HG02798 (cell line): ENCODE measurements around the gene EXOC4.
"Not testable (repeated sequence)": the region's sequence is repeated elsewhere in the genome, so short reads cannot be mapped to it uniquely, and the experiment has no call there.

Experiments used
- ATAC-seq: cut with Tn5 transposase; IDR thresholded peaks from one replicate; pipeline ENCODE4 v1.9.1; 2021; ENCODE audit warnings: mild to moderate bottlenecking; ENCODE audit not compliant: unreplicated experiment, poor library complexity

EXOC4 gene

DNA sequence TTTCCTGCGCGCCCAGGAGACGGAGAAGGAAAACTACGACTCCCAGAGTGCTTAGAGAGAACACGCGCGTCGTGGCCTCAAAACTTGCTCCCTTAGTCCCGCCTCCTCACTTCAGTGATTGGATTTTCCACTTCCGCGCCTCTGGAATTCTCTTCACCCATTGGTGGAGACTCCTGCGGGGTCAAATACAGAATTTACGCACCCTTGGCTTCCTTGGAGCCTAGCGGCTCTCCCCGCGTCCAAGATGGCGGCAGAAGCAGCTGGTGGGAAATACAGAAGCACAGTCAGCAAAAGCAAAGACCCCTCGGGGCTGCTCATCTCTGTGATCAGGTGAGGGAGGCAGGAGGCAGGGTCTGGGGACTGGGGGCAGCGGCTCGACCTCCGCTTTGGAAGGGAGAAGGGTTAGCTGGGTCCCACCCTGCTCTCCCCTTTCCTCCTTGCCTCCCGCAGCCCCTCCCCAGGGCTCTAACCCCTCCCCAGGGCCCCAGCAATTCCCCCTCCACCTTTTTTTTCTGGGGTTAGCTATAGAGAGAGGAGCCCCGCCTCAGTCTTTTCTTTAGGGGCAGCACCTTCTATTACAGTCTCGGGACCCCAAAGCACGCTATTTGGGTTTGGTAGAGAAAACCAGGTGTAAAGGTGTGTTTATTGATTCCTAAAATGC, at the start of gene EXOC4:
Gene EXOC4 (plus strand): TSS at position 221 of the 661 bp plus-strand sequence.
- ATAC-seq, result peak; percentile 99

GRCh38 chr7:133203490-133203889, 49.4 kb upstream of the EXOC4 start:
- no peak for ATAC-seq

DNA sequence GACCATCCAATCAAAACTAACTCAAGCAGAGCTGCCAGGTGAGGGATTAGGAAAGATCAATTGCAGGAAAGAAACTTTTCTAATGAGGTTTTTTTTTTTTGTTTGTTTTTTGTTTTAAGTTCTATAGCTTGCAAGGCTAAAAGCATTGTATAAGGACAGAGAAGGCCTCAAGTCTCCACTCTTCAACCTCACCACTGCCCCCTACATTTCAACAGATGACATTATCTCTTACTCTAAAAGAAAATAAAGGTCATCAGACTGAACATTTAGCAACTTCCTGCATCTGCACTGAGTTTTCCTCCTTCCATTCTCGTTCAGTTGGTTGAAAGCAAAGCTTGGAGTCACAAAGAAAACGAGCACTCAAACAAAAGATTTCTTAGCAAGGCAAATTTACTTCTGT, 45.2 kb upstream of the EXOC4 start:
- no peak for ATAC-seq

- not testable (repeated sequence) for ATAC-seq
These were observed 42.1 kb upstream of the EXOC4 start for GRCh38 chr7:133210817-133211216.

DNA sequence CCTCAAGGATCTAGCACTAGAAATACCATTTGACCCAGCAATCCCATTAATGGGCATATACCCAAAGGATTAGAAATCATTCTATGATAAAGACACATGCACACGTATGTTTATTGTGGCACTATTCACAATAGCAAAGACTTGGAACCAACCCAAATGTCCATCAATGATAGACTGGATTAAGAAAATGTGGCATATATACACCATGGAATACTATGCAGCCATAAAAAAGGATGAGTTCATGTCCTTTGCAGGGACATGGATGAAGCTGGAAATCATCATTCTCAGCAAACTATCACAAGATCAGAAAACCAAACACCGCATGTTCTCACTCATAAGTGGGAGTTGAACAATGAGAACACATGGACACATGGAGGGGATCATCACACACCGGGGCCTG, 39.1 kb upstream of the EXOC4 start:
- not testable (repeated sequence) for ATAC-seq

DNA sequence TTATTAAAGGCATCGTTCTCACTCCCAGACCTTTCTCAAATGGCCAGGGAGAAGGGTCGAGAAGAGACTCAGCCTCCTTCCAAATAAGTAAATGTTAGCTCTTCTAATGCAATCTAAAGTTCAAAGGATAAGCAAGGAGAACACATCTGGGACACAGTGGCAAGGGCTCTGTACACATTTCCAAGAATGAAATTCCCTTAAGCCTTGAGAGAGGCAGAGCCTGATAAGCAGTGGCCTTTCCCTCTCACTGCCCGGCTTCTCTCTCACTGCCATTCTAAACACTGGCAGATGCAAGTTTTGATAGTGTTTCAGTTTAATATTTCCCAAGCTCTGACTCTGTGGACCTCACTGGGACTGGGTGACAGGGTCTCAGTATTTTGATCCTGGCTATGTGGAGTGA, 35.1 kb upstream of the EXOC4 start:
- no peak for ATAC-seq

- no peak for ATAC-seq
These were observed 22.2 kb upstream of the EXOC4 start for GRCh38 chr7:133230591-133231194.

GRCh38 chr7:133233142-133233541, 19.7 kb upstream of the EXOC4 start:
- no peak for ATAC-seq

DNA sequence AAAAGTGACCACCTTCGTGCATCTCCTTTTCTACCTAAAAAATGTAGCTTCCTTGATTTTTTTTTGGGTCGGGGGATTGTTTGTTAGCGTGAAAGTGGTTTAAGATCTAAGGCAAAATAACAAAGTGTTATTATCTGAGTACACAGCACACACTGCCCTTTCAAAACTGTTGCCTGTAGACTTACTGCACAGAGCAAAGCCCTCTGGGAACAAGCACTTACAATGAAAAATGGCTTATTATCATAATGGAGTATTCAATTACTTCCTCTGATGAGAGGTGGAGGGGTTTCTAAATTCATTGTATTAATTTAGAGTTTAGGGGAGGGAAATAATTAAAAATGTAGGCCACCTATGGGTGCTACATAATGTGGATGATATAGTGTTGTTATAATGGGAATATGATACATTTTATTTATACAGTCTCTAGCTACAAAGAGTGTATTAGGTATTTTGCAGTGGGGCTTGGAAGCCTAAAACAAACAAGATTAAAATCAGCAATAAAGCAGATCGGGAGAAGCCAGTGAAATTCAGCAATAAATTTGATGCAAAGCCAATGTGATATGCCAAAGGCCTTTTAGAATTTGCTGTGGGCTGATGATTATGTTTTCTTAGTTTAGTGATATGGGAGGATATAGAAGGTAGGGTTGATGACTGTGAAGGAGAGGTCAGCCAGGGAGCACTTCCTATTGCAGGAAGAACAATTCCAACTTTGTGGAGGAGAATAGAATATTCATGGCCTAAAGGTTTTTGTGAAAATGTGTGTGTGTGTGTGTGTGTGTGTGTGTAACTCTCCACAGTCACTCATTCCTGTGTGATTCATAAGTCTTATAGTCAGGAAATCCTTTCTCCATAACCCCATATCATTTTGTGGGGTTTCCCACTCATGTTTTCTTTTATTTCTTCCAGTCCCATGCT, 17.7 kb upstream of the EXOC4 start:
- ATAC-seq, result no peak

DNA sequence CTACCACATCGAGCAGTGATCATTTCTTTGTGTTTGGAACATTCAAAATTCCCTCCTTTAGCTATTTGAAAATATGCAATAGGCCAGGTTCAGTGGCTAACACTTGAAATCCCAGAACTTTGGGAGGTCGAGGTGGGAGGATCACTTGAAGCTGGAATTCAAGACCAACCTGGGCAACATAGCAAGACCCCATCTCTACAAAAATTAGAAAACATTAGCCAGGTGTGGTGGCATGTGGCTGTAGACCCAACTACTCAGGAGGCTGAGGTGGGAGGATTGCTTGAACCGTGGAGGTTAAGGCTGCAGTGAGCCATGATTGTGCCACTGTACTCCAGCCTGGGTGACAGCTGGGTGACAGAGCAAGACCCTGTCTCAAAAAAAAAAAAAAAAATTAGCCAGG, 15.3 kb upstream of the EXOC4 start:
- no peak for ATAC-seq

DNA sequence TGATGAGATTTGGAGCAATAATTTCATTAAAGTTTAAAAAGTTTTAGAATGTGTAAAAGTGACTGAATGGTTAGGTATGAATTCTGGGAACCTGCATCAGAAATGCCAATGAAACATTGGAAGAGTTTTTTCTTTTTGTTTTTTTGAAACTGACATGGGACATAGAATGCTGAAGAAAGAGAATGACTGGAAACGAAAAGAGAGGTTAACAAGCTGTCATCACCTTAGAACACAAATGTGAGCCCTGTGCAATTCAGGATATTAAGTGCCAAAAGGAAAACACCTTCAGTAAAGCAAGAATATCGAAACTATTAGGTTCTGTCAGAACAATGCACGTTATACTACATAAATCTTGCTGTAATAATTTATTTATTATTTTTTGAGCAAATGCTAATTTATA, 12.6 kb upstream of the EXOC4 start:
- no peak for ATAC-seq

DNA sequence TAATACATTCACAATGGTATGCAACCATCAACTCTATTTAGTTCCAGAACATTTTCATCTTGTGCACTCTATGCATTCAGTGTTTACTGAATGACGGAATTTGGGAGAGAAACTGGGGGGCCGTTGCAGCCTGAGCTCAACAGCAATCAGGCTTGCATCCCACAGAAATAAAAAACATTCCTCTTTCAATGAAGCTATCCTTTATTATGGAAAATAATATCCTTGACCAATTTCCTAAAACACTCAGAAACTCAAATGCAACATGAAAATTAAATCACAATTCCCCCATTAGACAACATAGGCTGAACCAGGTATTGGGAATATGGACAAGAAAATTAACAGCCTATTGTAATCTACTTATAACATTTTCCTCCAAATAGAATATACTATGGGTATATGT, 6.3 kb upstream of the EXOC4 start:
- no peak for ATAC-seq

DNA sequence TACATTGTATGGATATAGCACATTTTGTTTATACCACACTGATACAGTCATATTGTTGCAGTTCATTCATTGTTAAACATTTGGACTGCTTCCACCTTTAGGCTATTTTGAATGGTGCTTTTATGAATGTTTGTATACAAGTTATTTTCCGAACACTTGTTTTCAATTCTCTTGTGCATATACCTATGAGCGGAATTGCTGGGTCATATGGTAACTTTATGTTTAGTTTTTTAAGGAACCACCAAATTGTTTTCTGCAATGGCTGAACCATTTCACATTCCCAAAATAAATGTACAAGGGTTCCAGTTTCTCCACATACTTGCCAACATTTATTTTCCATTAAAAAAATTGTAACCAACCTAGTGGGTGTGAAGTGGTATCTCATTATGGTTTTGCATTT, 4.0 kb upstream of the EXOC4 start:
- ATAC-seq, result no peak

DNA sequence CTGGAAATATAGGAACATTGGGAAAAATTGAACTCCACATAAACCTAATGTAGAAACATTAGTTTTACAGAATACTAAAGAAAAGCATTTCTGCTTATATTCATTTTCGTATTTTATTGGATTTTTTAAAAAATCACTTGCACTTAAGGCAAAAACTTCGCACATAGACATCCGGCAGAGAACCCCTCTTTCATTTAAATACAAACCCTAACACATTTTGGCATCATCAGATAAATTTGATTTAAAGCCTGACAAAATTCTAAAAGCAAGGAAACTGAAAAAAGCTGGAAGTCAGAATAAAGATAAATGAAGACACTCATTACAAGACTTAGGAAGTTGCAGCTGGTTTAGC, 396 bp upstream of the EXOC4 start:
- ATAC-seq, result no peak

DNA sequence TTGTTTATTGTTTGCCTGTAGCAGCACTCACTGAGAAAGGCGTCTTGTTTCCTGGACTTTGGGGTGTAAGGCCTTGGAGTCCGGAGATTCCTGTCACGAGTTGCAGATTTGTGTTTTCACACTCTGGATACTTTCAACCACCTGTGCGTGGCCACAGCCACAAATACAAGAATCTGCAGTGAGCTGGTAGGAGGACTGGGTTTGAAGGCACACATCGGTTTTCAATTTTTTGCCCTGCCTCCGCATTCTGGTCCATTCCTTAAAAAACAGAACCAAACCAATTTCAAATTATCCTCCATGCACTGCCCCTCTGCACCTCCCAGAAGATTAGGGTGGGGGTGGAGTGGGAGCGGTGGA, 619 bp downstream of the EXOC4 start:
- ATAC-seq, result no peak

- ATAC-seq, result no peak
These were observed 2.6 kb downstream of the EXOC4 start for GRCh38 chr7:133255486-133255885.

- ATAC-seq, result no peak
These were observed 5.3 kb downstream of the EXOC4 start for GRCh38 chr7:133258174-133258573.

GRCh38 chr7:133265821-133266220, 12.9 kb downstream of the EXOC4 start:
- no peak for ATAC-seq

- ATAC-seq, result no peak
These were observed 15.5 kb downstream of the EXOC4 start for GRCh38 chr7:133268355-133268754.

- no peak for ATAC-seq
These were observed 19.5 kb downstream of the EXOC4 start for GRCh38 chr7:133272336-133272735.

DNA sequence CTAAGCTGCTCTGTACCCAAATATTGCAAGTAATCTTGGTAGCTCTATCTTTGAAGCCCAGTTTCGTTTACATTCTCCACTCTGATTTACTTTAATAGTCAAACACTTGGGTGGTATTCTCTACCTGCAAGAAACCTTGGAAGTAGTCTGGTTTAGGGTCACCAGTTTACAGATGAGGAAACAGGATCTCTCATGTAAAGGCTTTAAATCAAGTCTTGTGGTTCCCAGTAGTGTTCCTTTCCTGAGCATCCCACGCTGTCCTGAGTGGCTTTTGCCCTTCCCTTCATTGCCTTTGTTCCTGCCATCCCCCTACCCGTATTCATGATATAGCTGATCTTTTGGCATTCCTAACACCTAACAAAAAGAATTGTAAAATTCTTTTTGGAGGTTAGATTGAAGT, 20.3 kb downstream of the EXOC4 start:
- ATAC-seq, result no peak
